Peyer's patch (tissue), 4 donors: Measurements from ENCODE around the gene ENC1. TPM values are rescaled to one million over a fixed set of nuclear protein-coding genes. Genes with fewer than 3 reads are reported as not detected.

Experiments used
- DNase-seq, 3 donors: peaks; one replicate each; pipeline ENCODE4 v3.0.0-alpha.2; 2017 to 2019
- H3K27ac ChIP-seq, 4 donors: fragments of 200-600 bp; sonication (generic); one replicate each; pipeline ENCODE4 v1.5.1; 2016 to 2019
- H3K27me3 ChIP-seq, 2 donors: fragments of 200-600 bp; sonication (generic); one replicate each; pipeline ENCODE4 v1.5.1; 2019
- H3K36me3 ChIP-seq, 3 donors: fragments of 200-600 bp; sonication (generic); one replicate each; pipeline ENCODE4 v1.5.1; 2016 to 2019
- H3K4me1 ChIP-seq, 4 donors: fragments of 200-600 bp; sonication (generic); one replicate each; pipeline ENCODE4 v1.5.1; 2016 to 2019
- H3K4me3 ChIP-seq, 4 donors: fragments of 200-600 bp; sonication (generic); 1 replicate in 3 of 4; 2 replicates in 1 of 4; pipeline ENCODE4 v1.5.1; 2016 to 2019; ENCODE audit warnings: mild to moderate bottlenecking in 1 of 4
- H3K9me3 ChIP-seq, 4 donors: fragments of 200-600 bp; sonication (generic); one replicate each; pipeline ENCODE4 v1.5.1; 2016 to 2019; ENCODE audit warnings: mild to moderate bottlenecking in 1 of 4
- CTCF ChIP-seq, 6 experiments: fragments of 450-650 bp in 4 of 6; fragments of 200-600 bp in 2 of 6; sonication (generic) in 1 of 6; IDR thresholded peaks; one replicate each; pipeline ENCODE4 v1.5.1; 2017 to 2019; ENCODE audit warnings: antibody characterized with exemption in 6 of 6, mild to moderate bottlenecking in 3 of 6, moderate library complexity in 1 of 6
- POLR2A ChIP-seq, 2 donors: fragments of 450-650 bp; IDR thresholded peaks; one replicate each; pipeline ENCODE4 v1.5.1; 2017; ENCODE audit warnings: antibody characterized with exemption in 2 of 2, mild to moderate bottlenecking in 2 of 2, moderate library complexity in 2 of 2
- total RNA-seq, 4 donors: library from RNA; depleted of rRNA; stranded (reverse); fragments of >200 nt; gene quantifications; one replicate each; pipeline ENCODE4 v1.1.0, GENCODE V29; 2016

Gene ENC1
- total RNA-seq, 4 donors from 2014 or later = 28.7 to 123 (median 40.0) TPM

- no peaks in the 10 kb centered on the region for H3K9me3 ChIP-seq
- no peak overlapping the region for H3K27ac ChIP-seq
- no peak overlapping the region for H3K4me3 ChIP-seq
- TF ChIP-seq CTCF (IDR thresholded peaks at IDR 0.05) (no peak), POLR2A (IDR thresholded peaks at IDR 0.05) (no peak)
- H3K36me3 ChIP-seq = no peaks in the 10 kb centered on the region
- DNase-seq = no peak
- no peaks in the 10 kb centered on the region for H3K4me1 ChIP-seq
- no peaks in the 10 kb centered on the region for H3K27me3 ChIP-seq
Measured at GRCh38 chr5:74652576-74652975, 12.0 kb upstream of the ENC1 start.

GRCh38 chr5:74651710-74652109 is 11.2 kb upstream of the ENC1 start:
- Histone ChIP-seq H3K27ac (no peak overlapping the region), H3K9me3 (no peaks in the 10 kb centered on the region), H3K27me3 (no peaks in the 10 kb centered on the region), H3K4me1 (no peaks in the 10 kb centered on the region), H3K4me3 (no peak overlapping the region), H3K36me3 (no peaks in the 10 kb centered on the region)
- no peak for TF ChIP-seq CTCF (IDR thresholded peaks at IDR 0.05)
- TF ChIP-seq POLR2A (IDR thresholded peaks at IDR 0.05) = no peak
- no peak for DNase-seq

- Histone ChIP-seq H3K4me3 (no peak overlapping the region), H3K9me3 (no peaks in the 10 kb centered on the region)
Measured at GRCh38 chr5:74649421-74649973, 9.0 kb upstream of the ENC1 start.

GRCh38 chr5:74648835-74649293 is 8.3 kb upstream of the ENC1 start:
- H3K27me3 ChIP-seq = no peaks in the 10 kb centered on the region
- no peaks in the 10 kb centered on the region for H3K36me3 ChIP-seq
- no peak overlapping the region for H3K27ac ChIP-seq
- H3K4me3 ChIP-seq = no peak overlapping the region
- TF ChIP-seq POLR2A (IDR thresholded peaks at IDR 0.05) (no peak), CTCF (IDR thresholded peaks at IDR 0.05) (peak; percentile 42 to 87 (median 74))
- no peak for DNase-seq
- no peaks in the 10 kb centered on the region for H3K9me3 ChIP-seq
- no peaks in the 10 kb centered on the region for H3K4me1 ChIP-seq

More at GRCh38 chr5:74649421-74649973, 9.0 kb upstream of the ENC1 start:
- Histone ChIP-seq H3K4me1 (no peaks in the 10 kb centered on the region), H3K27ac (no peak overlapping the region), H3K27me3 (no peaks in the 10 kb centered on the region), H3K36me3 (no peaks in the 10 kb centered on the region)
- DNase-seq = no peak
- TF ChIP-seq POLR2A (IDR thresholded peaks at IDR 0.05) (no peak), CTCF (IDR thresholded peaks at IDR 0.05) (no peak)

- Histone ChIP-seq H3K4me3 (no peak overlapping the region), H3K27ac (no peak overlapping the region), H3K27me3 (no peaks in the 10 kb centered on the region), H3K9me3 (no peaks in the 10 kb centered on the region), H3K36me3 (no peaks in the 10 kb centered on the region), H3K4me1 (peaks cover 0 to 12% (median 0%) of the 10 kb centered on the region in 4 donors)
- TF ChIP-seq POLR2A (IDR thresholded peaks at IDR 0.05) (no peak), CTCF (IDR thresholded peaks at IDR 0.05) (no peak)
- no peak for DNase-seq
Measured at GRCh38 chr5:74647096-74647495, 6.6 kb upstream of the ENC1 start.
